WTC11 (cell line): Measurements from ENCODE around the gene AP1S1. TPM values are rescaled to one million over a fixed set of nuclear protein-coding genes. Genes with fewer than 3 reads are reported as not detected.
A peak's percentile ranks its signal among the peaks of the same experiment; 100 is the strongest.

Source experiments
- ATAC-seq: fragments of 200-7000 bp; cut with Tn5 transposase; 2 replicates; pipeline ENCODE4 v1.10.0; 2021; ENCODE audit warnings: mild to moderate bottlenecking, moderate library complexity
- CTCF ChIA-PET: fragments of 300-600 bp; sonication (Branson Sonifier 250); formaldehyde crosslinking; loops from one replicate; lab custom pipeline; 2021; ENCODE audit warnings: antibody characterized with exemption; lab: Charles Lee
- POLR2A ChIA-PET: fragments of 350-600 bp; sonication (Branson Sonifier 250); formaldehyde crosslinking; loops from one replicate; lab custom pipeline; 2021; ENCODE audit warnings: antibody characterized with exemption; lab: Charles Lee
- DNase-seq: peaks from one replicate; pipeline ENCODE4 v3.0.0; 2021; ENCODE audit warnings: low spot score
- H3K27ac Mint-ChIP-seq: 2 replicates; pipeline ENCODE4 v1.8.0; 2021; ENCODE audit warnings: mixed read lengths
- H3K27me3 Mint-ChIP-seq: 2 replicates; pipeline ENCODE4 v1.8.0; 2021; ENCODE audit warnings: low read depth, mild to moderate bottlenecking, moderate library complexity, mixed read lengths
- H3K36me3 Mint-ChIP-seq: 2 replicates; pipeline ENCODE4 v1.8.0; 2021; ENCODE audit warnings: mixed read lengths
- H3K4me1 Mint-ChIP-seq: 2 replicates; pipeline ENCODE4 v1.8.0; 2022; ENCODE audit warnings: mixed read lengths
- H3K4me3 Mint-ChIP-seq: 2 replicates; pipeline ENCODE4 v1.8.0; 2021; ENCODE audit warnings: mild to moderate bottlenecking, moderate library complexity, mixed read lengths
- H3K9me3 Mint-ChIP-seq: 2 replicates; pipeline ENCODE4 v1.8.0; 2021; ENCODE audit warnings: mixed read lengths
- CREB1 ChIP-seq: sonication (generic); formaldehyde crosslinking; IDR thresholded peaks from 2 replicates; pipeline ENCODE4 v1.8.0; 2023; ENCODE audit warnings: mild to moderate bottlenecking, missing genetic modification reagents
- ERG ChIP-seq: fragments of 250-450 bp; sonication (Bioruptor Pico); IDR thresholded peaks from 2 replicates; pipeline ENCODE4 v1.8.0; 2021; ENCODE audit warnings: mild to moderate bottlenecking
- ETV6 ChIP-seq: sonication (generic); formaldehyde crosslinking; IDR thresholded peaks from 2 replicates; pipeline ENCODE4 v1.8.1; 2022; ENCODE audit warnings: mild to moderate bottlenecking, missing genetic modification reagents
- FOXJ3 ChIP-seq: sonication (generic); formaldehyde crosslinking; IDR thresholded peaks from 2 replicates; pipeline ENCODE4 v1.9.0; 2021; ENCODE audit warnings: missing genetic modification reagents, mild to moderate bottlenecking, borderline replicate concordance
- FOXP1 ChIP-seq: sonication (generic); formaldehyde crosslinking; IDR thresholded peaks from 2 replicates; pipeline ENCODE4 v1.8.0; 2022; ENCODE audit warnings: missing genetic modification reagents, mild to moderate bottlenecking, moderate library complexity, borderline replicate concordance
- NFATC4 ChIP-seq: fragments of 250-450 bp; sonication (Bioruptor Pico); IDR thresholded peaks from 2 replicates; pipeline ENCODE4 v1.9.0; 2021; ENCODE audit warnings: mild to moderate bottlenecking
- RORB ChIP-seq: fragments of 250-450 bp; sonication (Bioruptor Pico); IDR thresholded peaks from 2 replicates; pipeline ENCODE4 v1.9.0; 2021; ENCODE audit warnings: mild to moderate bottlenecking
- SMAD3 ChIP-seq: sonication (generic); formaldehyde crosslinking; IDR thresholded peaks from 2 replicates; pipeline ENCODE4 v1.8.0; 2022; ENCODE audit warnings: missing genetic modification reagents, mild to moderate bottlenecking, borderline replicate concordance
- ZBTB21 ChIP-seq: sonication (generic); formaldehyde crosslinking; IDR thresholded peaks from 2 replicates; pipeline ENCODE4 v1.8.1; 2023; ENCODE audit warnings: mild to moderate bottlenecking, missing genetic modification reagents, borderline replicate concordance
- ZMAT4 ChIP-seq: fragments of 250-450 bp; sonication (Bioruptor Pico); IDR thresholded peaks from 2 replicates; pipeline ENCODE4 v1.9.0; 2021; ENCODE audit warnings: mild to moderate bottlenecking
- ZNF138 ChIP-seq: sonication (generic); formaldehyde crosslinking; conservative IDR thresholded peaks from 2 replicates; pipeline ENCODE4 v1.8.1; 2022; ENCODE audit warnings: mild to moderate bottlenecking, moderate library complexity, missing genetic modification reagents
- ZNF232 ChIP-seq: sonication (generic); formaldehyde crosslinking; IDR thresholded peaks from 2 replicates; pipeline ENCODE4 v1.8.0; 2022; ENCODE audit warnings: mild to moderate bottlenecking, missing genetic modification reagents
- ZNF263 ChIP-seq: sonication (generic); formaldehyde crosslinking; IDR thresholded peaks from 2 replicates; pipeline ENCODE4 v1.8.1; 2022; ENCODE audit warnings: low read depth, mild to moderate bottlenecking, moderate library complexity, missing genetic modification reagents
- ZNF416 ChIP-seq: fragments of 250-450 bp; sonication (Bioruptor Pico); IDR thresholded peaks from 2 replicates; pipeline ENCODE4 v1.9.0; 2021; ENCODE audit warnings: mild to moderate bottlenecking, inconsistent platforms
- ZNF532 ChIP-seq: fragments of 250-450 bp; sonication (Bioruptor Pico); IDR thresholded peaks from 2 replicates; pipeline ENCODE4 v1.9.0; 2021; ENCODE audit warnings: mild to moderate bottlenecking, borderline replicate concordance
- ZSCAN18 ChIP-seq: fragments of 250-450 bp; sonication (Bioruptor Pico); IDR thresholded peaks from 2 replicates; pipeline ENCODE4 v2.1.2; 2022; ENCODE audit warnings: mild to moderate bottlenecking, moderate library complexity
- total RNA-seq: library from RNA; stranded (reverse); gene quantifications from 3 replicates; pipeline ENCODE4 v1.2.3, GENCODE V29; 2021
- TF ChIP-seq, protein P1 (sequence below): sonication (generic); formaldehyde crosslinking; IDR thresholded peaks from 2 replicates; pipeline ENCODE4 v1.8.0; 2022; ENCODE audit warnings: missing genetic modification reagents
- TF ChIP-seq, protein P2 (sequence below): sonication (generic); formaldehyde crosslinking; IDR thresholded peaks from 2 replicates; pipeline ENCODE4 v1.8.1; 2022; ENCODE audit warnings: low read depth, mild to moderate bottlenecking, moderate library complexity, missing genetic modification reagents, borderline replicate concordance

Gene AP1S1
- total RNA-seq, 1 experiment from 2014 or later, result 60.7 TPM

GRCh38 chr7:101179117-101179516 is 24.8 kb downstream of the AP1S1 start:
- peak; percentile 43 for DNase-seq
- POLR2A ChIA-PET, result interaction anchor here (0.6 to 0.7 kb wide), 2 partner anchors 65 to 92 kb away, joined by 4 to 10 read pairs; no protein-coding TSS in a partner anchor
- CTCF ChIA-PET, result interaction anchor here (0.6 to 6.9 kb wide), 8 partner anchors 8 to 56 kb away, joined by 3 to 78 read pairs (median 4); partner anchors contain the start of genes SERPINE1 and VGF
- no peak for TF ChIP-seq RORB
- TF ChIP-seq, protein P1, sequence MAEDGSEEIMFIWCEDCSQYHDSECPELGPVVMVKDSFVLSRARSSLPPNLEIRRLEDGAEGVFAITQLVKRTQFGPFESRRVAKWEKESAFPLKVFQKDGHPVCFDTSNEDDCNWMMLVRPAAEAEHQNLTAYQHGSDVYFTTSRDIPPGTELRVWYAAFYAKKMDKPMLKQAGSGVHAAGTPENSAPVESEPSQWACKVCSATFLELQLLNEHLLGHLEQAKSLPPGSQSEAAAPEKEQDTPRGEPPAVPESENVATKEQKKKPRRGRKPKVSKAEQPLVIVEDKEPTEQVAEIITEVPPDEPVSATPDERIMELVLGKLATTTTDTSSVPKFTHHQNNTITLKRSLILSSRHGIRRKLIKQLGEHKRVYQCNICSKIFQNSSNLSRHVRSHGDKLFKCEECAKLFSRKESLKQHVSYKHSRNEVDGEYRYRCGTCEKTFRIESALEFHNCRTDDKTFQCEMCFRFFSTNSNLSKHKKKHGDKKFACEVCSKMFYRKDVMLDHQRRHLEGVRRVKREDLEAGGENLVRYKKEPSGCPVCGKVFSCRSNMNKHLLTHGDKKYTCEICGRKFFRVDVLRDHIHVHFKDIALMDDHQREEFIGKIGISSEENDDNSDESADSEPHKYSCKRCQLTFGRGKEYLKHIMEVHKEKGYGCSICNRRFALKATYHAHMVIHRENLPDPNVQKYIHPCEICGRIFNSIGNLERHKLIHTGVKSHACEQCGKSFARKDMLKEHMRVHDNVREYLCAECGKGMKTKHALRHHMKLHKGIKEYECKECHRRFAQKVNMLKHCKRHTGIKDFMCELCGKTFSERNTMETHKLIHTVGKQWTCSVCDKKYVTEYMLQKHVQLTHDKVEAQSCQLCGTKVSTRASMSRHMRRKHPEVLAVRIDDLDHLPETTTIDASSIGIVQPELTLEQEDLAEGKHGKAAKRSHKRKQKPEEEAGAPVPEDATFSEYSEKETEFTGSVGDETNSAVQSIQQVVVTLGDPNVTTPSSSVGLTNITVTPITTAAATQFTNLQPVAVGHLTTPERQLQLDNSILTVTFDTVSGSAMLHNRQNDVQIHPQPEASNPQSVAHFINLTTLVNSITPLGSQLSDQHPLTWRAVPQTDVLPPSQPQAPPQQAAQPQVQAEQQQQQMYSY (CRISPR knock-in tag), result peak; percentile 54; the same call in 1 of the 2 replicates
- H3K4me3 Mint-ChIP-seq, result peak overlapping the region; percentile 73
- H3K27ac Mint-ChIP-seq, result no peak overlapping the region
- H3K9me3 Mint-ChIP-seq, result no peaks in the 10 kb centered on the region
- no peaks in the 10 kb centered on the region for H3K36me3 Mint-ChIP-seq
- H3K4me1 Mint-ChIP-seq, result peaks cover 18% of the 10 kb centered on the region
- ATAC-seq, result peak; percentile 4; the same call in 1 of the 2 replicates
- peaks cover 84% of the 10 kb centered on the region for H3K27me3 Mint-ChIP-seq

GRCh38 chr7:101179713-101180112 is 25.4 kb downstream of the AP1S1 start:
- no peaks in the 10 kb centered on the region for H3K36me3 Mint-ChIP-seq
- H3K4me1 Mint-ChIP-seq, result peaks cover 15% of the 10 kb centered on the region
- DNase-seq (peak; percentile 30), ATAC-seq (no peak; the same call in 1 of the 2 replicates)
- CTCF ChIA-PET, result interaction anchor here (0.9 to 3.1 kb wide), 5 partner anchors 13 to 103 kb away, joined by 3 to 31 read pairs (median 4); partner anchors contain the start of gene VGF
- no peaks in the 10 kb centered on the region for H3K9me3 Mint-ChIP-seq
- TF ChIP-seq ETV6 (no peak), CREB1 (CRISPR knock-in tag) (no peak), ZSCAN18 (CRISPR knock-in tag) (no peak), SMAD3 (no peak), FOXJ3 (CRISPR knock-in tag) (no peak), ZNF416 (CRISPR knock-in tag) (no peak), ZNF532 (no peak), ERG (no peak), ZMAT4 (CRISPR knock-in tag) (no peak), NFATC4 (no peak), FOXP1 (CRISPR knock-in tag) (no peak), ZNF138 (CRISPR knock-in tag) (no peak), ZNF232 (CRISPR knock-in tag) (no peak), ZNF263 (no peak), ZBTB21 (no peak)
- TF ChIP-seq, protein P2, sequence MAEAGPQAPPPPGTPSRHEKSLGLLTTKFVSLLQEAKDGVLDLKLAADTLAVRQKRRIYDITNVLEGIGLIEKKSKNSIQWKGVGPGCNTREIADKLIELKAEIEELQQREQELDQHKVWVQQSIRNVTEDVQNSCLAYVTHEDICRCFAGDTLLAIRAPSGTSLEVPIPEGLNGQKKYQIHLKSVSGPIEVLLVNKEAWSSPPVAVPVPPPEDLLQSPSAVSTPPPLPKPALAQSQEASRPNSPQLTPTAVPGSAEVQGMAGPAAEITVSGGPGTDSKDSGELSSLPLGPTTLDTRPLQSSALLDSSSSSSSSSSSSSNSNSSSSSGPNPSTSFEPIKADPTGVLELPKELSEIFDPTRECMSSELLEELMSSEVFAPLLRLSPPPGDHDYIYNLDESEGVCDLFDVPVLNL (CRISPR knock-in tag), result no peak
- H3K27ac Mint-ChIP-seq, result no peak overlapping the region
- H3K4me3 Mint-ChIP-seq, result peak overlapping the region; percentile 73
- H3K27me3 Mint-ChIP-seq, result peaks cover 80% of the 10 kb centered on the region
- POLR2A ChIA-PET, result no interaction called here
